Measurements from ENCODE around the gene MSH6.
"Not testable (repeated sequence)": the region's sequence is repeated elsewhere in the genome, so short reads cannot be mapped to it uniquely, and the experiment has no call there.

MSH6 gene

GRCh38 chr2:47843407-47843806 is 60.5 kb downstream of the MSH6 start:
- no peak for DNase-seq (ENCODE audit: extremely low read depth in 1 of 2, low read depth in 1 of 2)

- no peak for DNase-seq (ENCODE audit: extremely low read depth in 1 of 2, low read depth in 1 of 2)
These were observed 61.2 kb downstream of the MSH6 start for GRCh38 chr2:47844162-47844561.

GRCh38 chr2:47849368-47849767 is 66.4 kb downstream of the MSH6 start:
- no peak for DNase-seq (ENCODE audit: extremely low read depth in 1 of 2, low read depth in 1 of 2)

- DNase-seq (ENCODE audit: extremely low read depth in 1 of 2, low read depth in 1 of 2), result no peak
These were observed 67.3 kb downstream of the MSH6 start for GRCh38 chr2:47850198-47850597.

- not testable (repeated sequence) for DNase-seq (ENCODE audit: extremely low read depth in 1 of 2, low read depth in 1 of 2)
These were observed 70.3 kb downstream of the MSH6 start for GRCh38 chr2:47853067-47853777.

All from stimulated activated CD8-positive, alpha-beta memory T cell treated with anti-CD3 and anti-CD28 coated beads, Interleukin-7, amount 100 ng/mL, for 48 hours (primary cell).